Mesenchymal stem cell (in vitro differentiated cells and primary cell): ENCODE data around the gene TIMP2.
A peak's percentile ranks its signal among the peaks of the same experiment; 100 is the strongest.

Source experiments
- DNase-seq: peaks from one replicate; pipeline ENCODE4 v3.0.0-alpha.2; 2013
- H2AFZ ChIP-seq: one replicate; pipeline ENCODE4 v1.6.1; 2013; ENCODE audit warnings: low read depth, mild to moderate bottlenecking, control low read depth, inconsistent platforms, low read length, moderate library complexity
- H2AK5ac ChIP-seq: 2 replicates; pipeline ENCODE4 v1.6.1; 2013; ENCODE audit warnings: low read length, moderate library complexity, mild to moderate bottlenecking, inconsistent platforms; ENCODE audit not compliant: severe bottlenecking
- H2BK120ac ChIP-seq: one replicate; pipeline ENCODE4 v1.6.1; 2013; ENCODE audit warnings: low read depth, mild to moderate bottlenecking, inconsistent platforms, low read length, moderate library complexity
- H2BK12ac ChIP-seq, 2 experiments: one replicate each; pipeline ENCODE4 v1.6.1; 2013; ENCODE audit warnings: inconsistent platforms in 2 of 2, low read length in 2 of 2, mild to moderate bottlenecking in 2 of 2, moderate library complexity in 2 of 2, control low read depth in 1 of 2
- H2BK15ac ChIP-seq: one replicate; pipeline ENCODE4 v1.6.1; 2013; ENCODE audit warnings: mild to moderate bottlenecking, low read depth, inconsistent platforms; ENCODE audit not compliant: poor library complexity, severe bottlenecking
- H2BK5ac ChIP-seq: 2 replicates; pipeline ENCODE4 v1.6.1; 2013; ENCODE audit warnings: low read depth, mild to moderate bottlenecking, low read length, control low read depth, inconsistent platforms; ENCODE audit not compliant: poor library complexity, severe bottlenecking
- H3K14ac ChIP-seq, 2 experiments: one replicate each; pipeline ENCODE4 v1.6.1; 2013; ENCODE audit warnings: inconsistent platforms in 2 of 2, low read length in 2 of 2, control low read depth in 1 of 2, mild to moderate bottlenecking in 1 of 2, moderate library complexity in 1 of 2
- H3K18ac ChIP-seq, 2 experiments: one replicate each; pipeline ENCODE4 v1.6.1; 2013; ENCODE audit warnings: inconsistent platforms in 2 of 2, low read length in 2 of 2, control low read depth in 1 of 2, low read depth in 1 of 2, mild to moderate bottlenecking in 1 of 2
- H3K23ac ChIP-seq, 2 experiments: one replicate each; pipeline ENCODE4 v1.6.1; 2013; ENCODE audit warnings: inconsistent platforms in 2 of 2, low read length in 2 of 2, mild to moderate bottlenecking in 2 of 2, moderate library complexity in 2 of 2, control low read depth in 1 of 2
- H3K27ac ChIP-seq: 2 replicates; pipeline ENCODE4 v1.5.1; 2013; ENCODE audit warnings: mild to moderate bottlenecking, moderate library complexity, low read length, control low read depth, inconsistent platforms; ENCODE audit not compliant: poor library complexity, severe bottlenecking
- H3K27me3 ChIP-seq, 2 experiments: 2 replicates each; pipeline versions ENCODE4 v1.6.1 to v1.7.0; 2013; ENCODE audit warnings: low read length in 2 of 2, mild to moderate bottlenecking in 2 of 2, moderate library complexity in 2 of 2, control low read depth in 1 of 2, inconsistent platforms in 1 of 2; ENCODE audit not compliant: control insufficient read depth in 1 of 2, insufficient read depth in 1 of 2
- H3K36me3 ChIP-seq, 2 experiments: 2 replicates each; pipeline versions ENCODE4 v1.6.1 to v1.7.0; 2013; ENCODE audit warnings: low read length in 2 of 2, control low read depth in 1 of 2, inconsistent platforms in 1 of 2, low read depth in 1 of 2, mild to moderate bottlenecking in 1 of 2; ENCODE audit not compliant: insufficient read depth in 2 of 2, control insufficient read depth in 1 of 2
- H3K4ac ChIP-seq, 2 experiments: one replicate each; pipeline ENCODE4 v1.6.1; 2013; ENCODE audit warnings: inconsistent platforms in 2 of 2, low read length in 2 of 2, mild to moderate bottlenecking in 2 of 2, moderate library complexity in 2 of 2, control low read depth in 1 of 2, low read depth in 1 of 2
- H3K4me1 ChIP-seq: 2 replicates; pipeline ENCODE4 v1.6.1; 2013; ENCODE audit warnings: low read depth, low read length, control low read depth; ENCODE audit not compliant: control insufficient read depth, insufficient read depth
- H3K4me2 ChIP-seq: 2 replicates; pipeline ENCODE4 v1.6.1; 2013; ENCODE audit warnings: low read length, mild to moderate bottlenecking, inconsistent platforms; ENCODE audit not compliant: poor library complexity, severe bottlenecking
- H3K4me3 ChIP-seq, 2 experiments: 2 replicates each; pipeline versions ENCODE4 v1.5.1 to v1.7.0; 2013; ENCODE audit warnings: low read length in 2 of 2, mild to moderate bottlenecking in 2 of 2, control low read depth in 1 of 2, low read depth in 1 of 2; ENCODE audit not compliant: insufficient read depth in 1 of 2
- H3K79me1 ChIP-seq: replicated peaks from 2 replicates; pipeline ENCODE4 v1.6.1; 2013; ENCODE audit warnings: mild to moderate bottlenecking, control low read depth, low read length, inconsistent platforms; ENCODE audit not compliant: poor library complexity, severe bottlenecking
- H3K9ac ChIP-seq: 2 replicates; pipeline ENCODE4 v1.7.0; 2013; ENCODE audit warnings: mild to moderate bottlenecking, low read length, moderate library complexity
- H3K9me3 ChIP-seq: 2 replicates; pipeline ENCODE4 v1.7.0; 2013; ENCODE audit warnings: mild to moderate bottlenecking, low read length; ENCODE audit not compliant: control insufficient read depth
- H4K8ac ChIP-seq: one replicate; pipeline ENCODE4 v1.6.1; 2013; ENCODE audit warnings: inconsistent platforms, mild to moderate bottlenecking, low read length, moderate library complexity
- H4K91ac ChIP-seq: one replicate; pipeline ENCODE4 v1.6.1; 2013; ENCODE audit warnings: mild to moderate bottlenecking, low read length, inconsistent platforms
- WGBS: methylation state at CpG from one replicate; pipeline ENCODE4 v1.1.7; 2013; ENCODE audit warnings: mixed read lengths; 5-methylcytosine and 5-hydroxymethylcytosine counted together

Gene TIMP2

DNA sequence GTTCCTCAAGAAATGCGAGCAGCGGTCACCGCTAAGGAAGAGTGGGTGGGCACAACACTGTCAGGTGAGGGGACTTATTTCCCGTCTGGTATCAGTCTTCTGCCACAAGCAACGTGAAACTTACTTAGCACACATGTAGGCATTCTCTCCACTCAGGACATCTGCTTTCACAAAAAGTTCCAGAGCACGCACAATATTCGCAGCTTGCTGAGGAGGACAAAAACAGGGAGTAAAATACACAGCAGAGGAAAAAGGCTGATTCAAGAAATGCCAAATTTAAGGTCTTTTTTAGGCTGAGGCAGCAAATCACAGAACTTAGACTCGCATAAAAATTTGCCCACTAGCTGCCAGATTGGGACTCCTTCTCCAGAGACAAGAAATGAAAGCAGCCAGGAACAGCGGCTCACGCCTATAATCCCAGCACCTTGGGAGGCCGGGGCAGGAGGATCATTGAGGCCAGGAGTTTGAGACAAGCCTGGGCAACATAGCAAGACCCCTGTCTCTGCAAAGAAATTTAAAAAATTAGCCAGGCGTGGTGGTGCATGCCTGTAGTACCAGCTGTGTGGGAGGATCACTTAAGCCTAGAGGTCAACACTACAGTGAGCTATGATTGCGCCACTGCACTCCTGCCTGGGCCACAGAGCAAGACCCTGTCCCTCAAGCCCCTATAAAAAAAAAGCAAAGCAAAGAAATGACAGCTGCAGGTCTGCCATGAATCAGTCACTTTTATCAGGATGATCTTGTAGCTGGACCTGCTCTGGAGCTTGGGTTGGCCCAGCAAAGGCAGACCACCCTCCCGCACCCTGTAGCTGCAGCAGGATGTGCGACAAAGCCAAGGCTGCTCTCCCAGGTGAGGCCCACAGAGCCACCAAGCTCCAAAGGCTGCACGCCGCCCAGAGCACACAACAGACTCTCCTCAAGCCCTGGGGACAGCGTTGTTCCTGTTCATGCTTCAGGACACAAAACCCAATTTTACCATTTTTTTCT lies 105.1 kb downstream of the TIMP2 start:
- no peaks in the 10 kb centered on the region for H3K27me3 ChIP-seq
- no peak overlapping the region for H2AFZ ChIP-seq
- no peak for DNase-seq
- no peak overlapping the region for H2BK15ac ChIP-seq
- H2BK5ac ChIP-seq = no peak overlapping the region
- no peak overlapping the region for H3K14ac ChIP-seq
- no peak overlapping the region for H3K27ac ChIP-seq
- H3K4ac ChIP-seq = no peak overlapping the region
- H2BK120ac ChIP-seq = no peak overlapping the region
- no peak overlapping the region for H4K8ac ChIP-seq
- no peak overlapping the region for H2AK5ac ChIP-seq
- H4K91ac ChIP-seq = no peak overlapping the region
- H3K18ac ChIP-seq = no peak overlapping the region
- H3K4me3 ChIP-seq = no peak overlapping the region
- H3K79me1 ChIP-seq = peaks cover 36% of the 10 kb centered on the region
- H3K23ac ChIP-seq = no peak overlapping the region
- H3K4me1 ChIP-seq = peaks cover 21% of the 10 kb centered on the region
- H2BK12ac ChIP-seq = no peak overlapping the region
- WGBS = 99% methylated on average over 17 of the region's 18 CpGs
- peaks cover 69 to 92% of the 10 kb centered on the region in 2 experiments for H3K36me3 ChIP-seq
- H3K9me3 ChIP-seq = no peaks in the 10 kb centered on the region
- H3K9ac ChIP-seq = no peak overlapping the region
- H3K4me2 ChIP-seq = no peak overlapping the region

DNA sequence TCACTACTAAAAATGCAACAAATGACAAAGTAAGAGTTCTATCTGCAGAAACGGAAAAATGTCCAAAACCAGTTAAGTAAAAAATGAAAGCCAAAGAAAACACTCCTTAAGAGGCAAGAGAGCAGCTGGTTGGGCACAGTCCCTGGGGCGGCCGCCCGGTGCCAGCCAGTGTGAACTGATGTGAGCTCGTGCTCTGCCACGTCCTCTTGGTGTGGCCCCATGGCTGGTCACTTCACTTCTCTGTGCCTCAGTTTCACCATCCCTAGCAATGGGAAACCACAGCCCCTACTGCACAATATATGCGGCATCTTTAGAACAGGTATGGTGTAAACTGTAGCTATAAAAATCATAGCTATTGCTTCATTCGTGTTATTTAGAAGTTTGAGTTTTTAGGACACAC lies 105.8 kb downstream of the TIMP2 start:
- H3K9ac ChIP-seq = no peak overlapping the region
- peaks cover 75 to 92% of the 10 kb centered on the region in 2 experiments for H3K36me3 ChIP-seq
- no peak overlapping the region for H3K4me2 ChIP-seq
- no peak overlapping the region for H2BK15ac ChIP-seq
- H4K91ac ChIP-seq = no peak overlapping the region
- DNase-seq = no peak
- no peak overlapping the region for H2AK5ac ChIP-seq
- H3K9me3 ChIP-seq = no peaks in the 10 kb centered on the region
- no peak overlapping the region for H3K27ac ChIP-seq
- H2BK5ac ChIP-seq = no peak overlapping the region
- peaks cover 21% of the 10 kb centered on the region for H3K4me1 ChIP-seq
- H2AFZ ChIP-seq = no peak overlapping the region
- H2BK12ac ChIP-seq = no peak overlapping the region
- H2BK120ac ChIP-seq = no peak overlapping the region
- H3K14ac ChIP-seq = no peak overlapping the region
- H3K18ac ChIP-seq = no peak overlapping the region
- no peak overlapping the region for H3K23ac ChIP-seq
- no peaks in the 10 kb centered on the region for H3K27me3 ChIP-seq
- no peak overlapping the region for H3K4me3 ChIP-seq
- peaks cover 36% of the 10 kb centered on the region for H3K79me1 ChIP-seq
- H4K8ac ChIP-seq = no peak overlapping the region
- 96% methylated on average over 8 of the region's 8 CpGs for WGBS
- no peak overlapping the region for H3K4ac ChIP-seq

DNA sequence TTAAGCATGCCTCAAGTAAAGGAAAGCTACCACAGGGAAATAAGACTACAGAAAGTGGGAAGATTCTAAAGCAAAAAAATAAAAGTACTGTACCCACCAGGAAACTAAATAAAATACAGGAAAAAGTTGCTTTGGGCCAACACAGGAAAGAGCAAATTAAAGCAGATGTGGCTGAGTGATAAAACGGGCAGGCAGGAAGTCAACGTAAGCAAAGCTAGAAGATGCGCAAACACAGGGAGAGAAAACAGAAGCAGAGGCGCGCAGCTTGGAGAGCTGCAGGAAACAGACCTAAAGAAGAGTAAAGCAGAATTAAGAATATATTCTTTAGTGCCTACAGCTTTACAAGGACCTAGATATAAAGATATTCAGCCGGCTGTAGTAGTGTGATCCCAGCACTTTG lies 106.3 kb downstream of the TIMP2 start:
- H3K36me3 ChIP-seq = peaks cover 78 to 92% of the 10 kb centered on the region in 2 experiments
- H3K4me3 ChIP-seq = no peak overlapping the region
- no peak overlapping the region for H2BK120ac ChIP-seq
- WGBS = 52% methylated on average over 4 of the region's 6 CpGs
- peaks cover 38% of the 10 kb centered on the region for H3K79me1 ChIP-seq
- no peak overlapping the region for H3K18ac ChIP-seq
- no peak overlapping the region for H3K9ac ChIP-seq
- no peak overlapping the region for H2AFZ ChIP-seq
- H2AK5ac ChIP-seq = no peak overlapping the region
- no peak overlapping the region for H3K4ac ChIP-seq
- H3K4me2 ChIP-seq = no peak overlapping the region
- no peak overlapping the region for H4K8ac ChIP-seq
- H2BK5ac ChIP-seq = no peak overlapping the region
- no peak overlapping the region for H2BK12ac ChIP-seq
- H3K4me1 ChIP-seq = peaks cover 20% of the 10 kb centered on the region
- no peak overlapping the region for H3K23ac ChIP-seq
- no peak overlapping the region for H4K91ac ChIP-seq
- H3K14ac ChIP-seq = no peak overlapping the region
- H2BK15ac ChIP-seq = no peak overlapping the region
- H3K27ac ChIP-seq = no peak overlapping the region
- DNase-seq = peak; percentile 28
- no peaks in the 10 kb centered on the region for H3K27me3 ChIP-seq
- no peaks in the 10 kb centered on the region for H3K9me3 ChIP-seq

DNA sequence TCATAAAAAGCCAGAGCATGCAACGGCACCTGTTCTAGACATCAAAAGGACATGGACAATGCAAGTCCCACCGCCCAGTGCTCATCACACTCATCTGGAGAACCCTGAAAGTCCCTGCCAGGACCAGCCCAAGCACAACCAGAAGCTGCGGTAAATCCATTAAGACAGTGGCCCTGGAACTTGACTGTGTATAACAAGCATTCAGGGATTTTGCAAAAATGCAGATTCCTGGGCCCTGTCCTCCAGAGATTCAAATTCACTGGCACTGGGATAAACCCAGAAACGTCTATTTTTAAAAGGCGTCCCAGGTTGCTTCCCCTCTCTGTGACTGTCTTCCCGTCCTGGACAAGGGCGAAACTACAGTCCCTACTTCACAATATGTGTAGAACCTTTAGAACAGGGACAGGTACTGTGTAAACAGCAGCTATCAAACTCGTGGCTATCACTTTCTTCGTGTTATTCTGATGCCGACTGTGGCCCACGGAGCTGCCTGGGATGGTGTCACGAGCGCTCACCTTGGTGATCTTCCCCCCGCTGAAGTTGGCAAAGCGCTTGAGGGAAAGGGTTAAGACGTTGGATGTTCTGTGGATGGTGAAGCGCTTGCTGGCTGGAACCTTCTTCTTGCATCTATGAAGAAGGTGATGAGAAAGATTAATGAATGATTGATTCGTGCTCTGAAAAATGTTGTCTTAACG lies 106.9 kb downstream of the TIMP2 start:
- Histone ChIP-seq H3K14ac (no peak overlapping the region), H3K79me1 (peaks cover 36% of the 10 kb centered on the region), H3K18ac (no peak overlapping the region), H2BK12ac (no peak overlapping the region), H3K27me3 (no peaks in the 10 kb centered on the region), H3K36me3 (peaks cover 78 to 92% of the 10 kb centered on the region in 2 experiments), H2BK120ac (no peak overlapping the region), H3K4me1 (peaks cover 13% of the 10 kb centered on the region), H4K8ac (no peak overlapping the region), H3K9me3 (no peaks in the 10 kb centered on the region), H3K4ac (peak overlapping the region in 1 of 2 experiments; percentile 26), H4K91ac (peak overlapping the region; percentile 45), H2AFZ (no peak overlapping the region), H2BK5ac (no peak overlapping the region), H3K27ac (no peak overlapping the region), H2BK15ac (no peak overlapping the region), H3K9ac (no peak overlapping the region), H3K4me3 (no peak overlapping the region), H3K23ac (no peak overlapping the region), H3K4me2 (no peak overlapping the region), H2AK5ac (no peak overlapping the region)
- DNase-seq = no peak
- WGBS = 96% methylated on average over 19 of the region's 19 CpGs
